GM23248 (cell line): ENCODE data around the gene AGRP.

Source experiments
- EZH2 ChIP-seq: fragments of 200-600 bp; sonication (generic); IDR thresholded peaks from 2 replicates; pipeline ENCODE4 v1.6.1; 2018; ENCODE audit warnings: antibody characterized with exemption, mild to moderate bottlenecking; ENCODE audit not compliant: insufficient read depth, poor library complexity, severe bottlenecking
- EZH2phosphoT487 ChIP-seq: fragments of 200-600 bp; sonication (generic); IDR thresholded peaks from 2 replicates; pipeline ENCODE4 v1.6.1; 2018; ENCODE audit warnings: antibody characterized with exemption, moderate library complexity, mild to moderate bottlenecking, low read depth; ENCODE audit not compliant: insufficient read depth

GRCh38 chr16:67445913-67446907 is 37.1 kb downstream of the AGRP start:
- TF ChIP-seq EZH2phosphoT487 (no peak), EZH2 (no peak)
